Measurements from ENCODE around the gene DCLK1.

Gene DCLK1

GRCh38 chr13:35789335-35790165 lies 341.6 kb downstream of the DCLK1 start:
- TF ChIP-seq REST (IDR thresholded peaks at IDR 0.05; ENCODE audit: insufficient read depth in 1 of 2, low read depth in 2 of 2, low read length in 2 of 2) (no peak), TAF1 (IDR thresholded peaks at IDR 0.05; ENCODE audit: borderline replicate concordance, insufficient read depth, low read length) (no peak), SIN3A (IDR thresholded peaks at IDR 0.05; ENCODE audit: borderline replicate concordance, insufficient read depth, low read length) (no peak), FOXP2 (optimal IDR thresholded peaks at IDR 0.05; ENCODE audit: borderline replicate concordance, extremely low read depth, extremely low read length, insufficient read depth) (no peak), POLR2AphosphoS5 (IDR thresholded peaks at IDR 0.05; ENCODE audit: low read depth, low read length) (no peak)

- no peak for TF ChIP-seq POLR2AphosphoS5 (IDR thresholded peaks at IDR 0.05; ENCODE audit: low read depth, low read length)
- no peak for TF ChIP-seq TAF1 (IDR thresholded peaks at IDR 0.05; ENCODE audit: borderline replicate concordance, insufficient read depth, low read length)
- no peak for TF ChIP-seq FOXP2 (optimal IDR thresholded peaks at IDR 0.05; ENCODE audit: borderline replicate concordance, extremely low read depth, extremely low read length, insufficient read depth)
- TF ChIP-seq REST (IDR thresholded peaks at IDR 0.05; ENCODE audit: insufficient read depth in 1 of 2, low read depth in 2 of 2, low read length in 2 of 2), result no peak
- TF ChIP-seq SIN3A (IDR thresholded peaks at IDR 0.05; ENCODE audit: borderline replicate concordance, insufficient read depth, low read length), result no peak
Measured at GRCh38 chr13:35787937-35788336, 343.2 kb downstream of the DCLK1 start.

- TF ChIP-seq SIN3A (IDR thresholded peaks at IDR 0.05; ENCODE audit: borderline replicate concordance, insufficient read depth, low read length) (no peak), FOXP2 (optimal IDR thresholded peaks at IDR 0.05; ENCODE audit: borderline replicate concordance, extremely low read depth, extremely low read length, insufficient read depth) (no peak), POLR2AphosphoS5 (IDR thresholded peaks at IDR 0.05; ENCODE audit: low read depth, low read length) (no peak)
Measured at GRCh38 chr13:35785576-35786303, 345.4 kb downstream of the DCLK1 start.

GRCh38 chr13:35784286-35784951 lies 346.8 kb downstream of the DCLK1 start:
- no peak for TF ChIP-seq POLR2AphosphoS5 (IDR thresholded peaks at IDR 0.05; ENCODE audit: low read depth, low read length)
- TF ChIP-seq REST (IDR thresholded peaks at IDR 0.05; ENCODE audit: insufficient read depth in 1 of 2, low read depth in 2 of 2, low read length in 2 of 2), result no peak
- TF ChIP-seq TAF1 (IDR thresholded peaks at IDR 0.05; ENCODE audit: borderline replicate concordance, insufficient read depth, low read length), result no peak
- no peak for TF ChIP-seq SIN3A (IDR thresholded peaks at IDR 0.05; ENCODE audit: borderline replicate concordance, insufficient read depth, low read length)
- TF ChIP-seq FOXP2 (optimal IDR thresholded peaks at IDR 0.05; ENCODE audit: borderline replicate concordance, extremely low read depth, extremely low read length, insufficient read depth), result no peak

- TF ChIP-seq TAF1 (IDR thresholded peaks at IDR 0.05; ENCODE audit: borderline replicate concordance, insufficient read depth, low read length) (no peak), FOXP2 (optimal IDR thresholded peaks at IDR 0.05; ENCODE audit: borderline replicate concordance, extremely low read depth, extremely low read length, insufficient read depth) (no peak), REST (IDR thresholded peaks at IDR 0.05; ENCODE audit: insufficient read depth in 1 of 2, low read depth in 2 of 2, low read length in 2 of 2) (no peak)
Measured at GRCh38 chr13:35782793-35783192, 348.4 kb downstream of the DCLK1 start.
